ENCODE measurements around the gene TENT5C. TPM values are rescaled to one million over a fixed set of nuclear protein-coding genes. Genes with fewer than 3 reads are reported as not detected.

Gene TENT5C
- total and polyA plus RNA-seq, 9 of the 15 experiments (the other 6 are each of a cell fraction or from before 2014, with no cell fraction given) = 1.8 to 7.7 (median 4.0) TPM

DNA sequence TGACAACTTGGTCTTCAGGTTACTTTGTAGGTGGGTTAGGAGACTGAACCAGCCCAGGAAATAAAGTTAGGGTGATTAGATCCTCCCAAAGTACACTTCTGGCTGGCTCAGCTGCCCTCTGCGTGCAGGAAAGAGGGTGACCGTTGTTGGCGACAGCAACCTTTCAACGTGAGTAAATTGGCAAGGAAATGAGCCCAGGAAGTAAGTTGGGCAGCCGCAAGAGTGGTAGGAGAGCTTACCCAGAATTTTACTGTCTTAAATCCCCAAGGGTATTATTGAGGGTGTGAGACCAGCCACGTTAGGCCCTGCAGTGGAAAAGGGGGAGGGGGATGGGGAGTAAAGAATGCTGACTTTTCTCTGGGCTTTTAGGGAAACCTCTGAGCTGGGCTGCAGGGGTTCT is 1.6 kb downstream of the TENT5C start:
- ATAC-seq = no peak
- Histone ChIP-seq H3K27ac (ENCODE audit: extremely low read depth, low read depth, low read length) (peak overlapping the region; percentile 57; the same call in 2 of the 3 replicates), H3K4me3 (peak overlapping the region; percentile 70), H4K20me1 (replicated peaks; ENCODE audit: control insufficient read depth, insufficient read depth, low read length) (no peaks in the 10 kb centered on the region), H3K36me3 (ENCODE audit: control insufficient read depth, insufficient read depth, low read length) (no peaks in the 10 kb centered on the region; the same call in 1 of the 3 replicates), H3K27me3 (ENCODE audit: control insufficient read depth in 2 of 2, insufficient read depth in 2 of 2, low read length in 2 of 2) (no peaks in the 10 kb centered on the region), H3K4me1 (replicated peaks in 1 of 2; ENCODE audit: control insufficient read depth in 2 of 2, insufficient read depth in 2 of 2, low read length in 2 of 2) (peaks cover 55% of the 10 kb centered on the region in 2 experiments), H3K9ac (ENCODE audit: insufficient read depth in 1 of 2, low read depth in 2 of 2, low read length in 2 of 2) (peak overlapping the region; percentile 67 to 81; a peak in 3 of 4 replicates), H2AFZ (ENCODE audit: low read depth, low read length) (peak overlapping the region; percentile 69; the same call in 1 of the 2 replicates), H3K79me2 (ENCODE audit: control insufficient read depth, insufficient read depth, low read length) (peaks cover 59% of the 10 kb centered on the region), H3K9me3 (replicated peaks; ENCODE audit: control insufficient read depth, insufficient read depth, low read depth, low read length) (no peaks in the 10 kb centered on the region), H3K9me1 (ENCODE audit: control insufficient read depth, insufficient read depth, low read length) (no peaks in the 10 kb centered on the region), H3K4me2 (ENCODE audit: insufficient read depth, low read length) (peak overlapping the region; percentile 91)
- no peak for FAIRE-seq
- no TSS peak for BruUV-seq (replicated peaks)
- intact Hi-C loops (cut with micrococcal nuclease) (no loop called here), in situ Hi-C loops (cut with MboI) (no loop called here)
- POLR2A ChIA-PET = interaction anchor here (0.6 to 14.3 kb wide), 22 partner anchors 15 to 583 kb away, joined by 3 to 383 read pairs (median 4); partner anchors contain the start of gene TTF2
- 29% methylated on average over 6 of the region's 6 CpGs for WGBS (ENCODE audit: insufficient coverage, low coverage, missing lambda C conversion rate)
- CTCF ChIA-PET (ENCODE audit: low intra/inter-chr PET ratio) = interaction anchor here (0.6 kb wide), 1 partner anchor 239 kb away, joined by 5 read pairs; no protein-coding TSS in a partner anchor
- peak in 1 of 4 experiments; percentile 53 for DNase-seq (ENCODE audit: extremely low read depth in 1 of 4, low spot score in 3 of 4)
- TF ChIP-seq HDGF (IDR thresholded peaks at IDR 0.05) (0 out of 2 replicates have a peak, but pooled peaks have one; percentile 52), KDM1A (IDR thresholded peaks at IDR 0.05) (peak in 1 of 2 experiments; percentile 99; a peak in 2 of 4 replicates), NRF1 (conservative IDR thresholded peaks at IDR 0.05 in 1 of 2, IDR thresholded peaks at IDR 0.05 in 1 of 2) (no peak), GATAD2A (IDR thresholded peaks at IDR 0.05) (0 out of 2 replicates have a peak, but pooled peaks have one; percentile 56), SMC3 (conservative IDR thresholded peaks at IDR 0.05; ENCODE audit: insufficient read depth, low read depth, low read length) (0 out of 2 replicates have a peak, but pooled peaks have one; percentile 2), FIP1L1 (IDR thresholded peaks at IDR 0.05; ENCODE audit: low read depth, low read length, poor library complexity, severe bottlenecking) (no peak), SREBF2 (CRISPR knock-in tag; IDR thresholded peaks at IDR 0.05) (no peak), TAF7 (tag; IDR thresholded peaks at IDR 0.05) (no peak), HDAC1 (IDR thresholded peaks at IDR 0.05) (peak in 1 of 2 experiments; percentile 33; a peak in 2 of 4 replicates), SIN3A (IDR thresholded peaks at IDR 0.05; ENCODE audit: borderline replicate concordance in 2 of 2, control insufficient read depth in 1 of 2, low read depth in 2 of 2, low read length in 2 of 2) (no peak), POLR2AphosphoS2 (IDR thresholded peaks at IDR 0.05; ENCODE audit: low read length) (no peak), GTF2E2 (tag; IDR thresholded peaks at IDR 0.05) (0 out of 2 replicates have a peak, but pooled peaks have one; percentile 31), ZBTB8A (IDR thresholded peaks at IDR 0.05; ENCODE audit: partially characterized antibody) (no peak)
- TF ChIP-seq, protein P1, sequence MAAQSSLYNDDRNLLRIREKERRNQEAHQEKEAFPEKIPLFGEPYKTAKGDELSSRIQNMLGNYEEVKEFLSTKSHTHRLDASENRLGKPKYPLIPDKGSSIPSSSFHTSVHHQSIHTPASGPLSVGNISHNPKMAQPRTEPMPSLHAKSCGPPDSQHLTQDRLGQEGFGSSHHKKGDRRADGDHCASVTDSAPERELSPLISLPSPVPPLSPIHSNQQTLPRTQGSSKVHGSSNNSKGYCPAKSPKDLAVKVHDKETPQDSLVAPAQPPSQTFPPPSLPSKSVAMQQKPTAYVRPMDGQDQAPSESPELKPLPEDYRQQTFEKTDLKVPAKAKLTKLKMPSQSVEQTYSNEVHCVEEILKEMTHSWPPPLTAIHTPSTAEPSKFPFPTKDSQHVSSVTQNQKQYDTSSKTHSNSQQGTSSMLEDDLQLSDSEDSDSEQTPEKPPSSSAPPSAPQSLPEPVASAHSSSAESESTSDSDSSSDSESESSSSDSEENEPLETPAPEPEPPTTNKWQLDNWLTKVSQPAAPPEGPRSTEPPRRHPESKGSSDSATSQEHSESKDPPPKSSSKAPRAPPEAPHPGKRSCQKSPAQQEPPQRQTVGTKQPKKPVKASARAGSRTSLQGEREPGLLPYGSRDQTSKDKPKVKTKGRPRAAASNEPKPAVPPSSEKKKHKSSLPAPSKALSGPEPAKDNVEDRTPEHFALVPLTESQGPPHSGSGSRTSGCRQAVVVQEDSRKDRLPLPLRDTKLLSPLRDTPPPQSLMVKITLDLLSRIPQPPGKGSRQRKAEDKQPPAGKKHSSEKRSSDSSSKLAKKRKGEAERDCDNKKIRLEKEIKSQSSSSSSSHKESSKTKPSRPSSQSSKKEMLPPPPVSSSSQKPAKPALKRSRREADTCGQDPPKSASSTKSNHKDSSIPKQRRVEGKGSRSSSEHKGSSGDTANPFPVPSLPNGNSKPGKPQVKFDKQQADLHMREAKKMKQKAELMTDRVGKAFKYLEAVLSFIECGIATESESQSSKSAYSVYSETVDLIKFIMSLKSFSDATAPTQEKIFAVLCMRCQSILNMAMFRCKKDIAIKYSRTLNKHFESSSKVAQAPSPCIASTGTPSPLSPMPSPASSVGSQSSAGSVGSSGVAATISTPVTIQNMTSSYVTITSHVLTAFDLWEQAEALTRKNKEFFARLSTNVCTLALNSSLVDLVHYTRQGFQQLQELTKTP (IDR thresholded peaks at IDR 0.05; ENCODE audit: low read depth in 1 of 2, partially characterized antibody in 2 of 2) = peak in 1 of 2 experiments; percentile 98
- TF ChIP-seq, protein P2, sequence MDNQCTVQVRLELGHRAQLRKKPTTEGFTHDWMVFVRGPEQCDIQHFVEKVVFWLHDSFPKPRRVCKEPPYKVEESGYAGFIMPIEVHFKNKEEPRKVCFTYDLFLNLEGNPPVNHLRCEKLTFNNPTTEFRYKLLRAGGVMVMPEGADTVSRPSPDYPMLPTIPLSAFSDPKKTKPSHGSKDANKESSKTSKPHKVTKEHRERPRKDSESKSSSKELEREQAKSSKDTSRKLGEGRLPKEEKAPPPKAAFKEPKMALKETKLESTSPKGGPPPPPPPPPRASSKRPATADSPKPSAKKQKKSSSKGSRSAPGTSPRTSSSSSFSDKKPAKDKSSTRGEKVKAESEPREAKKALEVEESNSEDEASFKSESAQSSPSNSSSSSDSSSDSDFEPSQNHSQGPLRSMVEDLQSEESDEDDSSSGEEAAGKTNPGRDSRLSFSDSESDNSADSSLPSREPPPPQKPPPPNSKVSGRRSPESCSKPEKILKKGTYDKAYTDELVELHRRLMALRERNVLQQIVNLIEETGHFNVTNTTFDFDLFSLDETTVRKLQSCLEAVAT (IDR thresholded peaks at IDR 0.05) = 0 out of 4 replicates have a peak, but pooled peaks of 1 of the 2 experiments have one; percentile 52
- TF ChIP-seq, protein P3, sequence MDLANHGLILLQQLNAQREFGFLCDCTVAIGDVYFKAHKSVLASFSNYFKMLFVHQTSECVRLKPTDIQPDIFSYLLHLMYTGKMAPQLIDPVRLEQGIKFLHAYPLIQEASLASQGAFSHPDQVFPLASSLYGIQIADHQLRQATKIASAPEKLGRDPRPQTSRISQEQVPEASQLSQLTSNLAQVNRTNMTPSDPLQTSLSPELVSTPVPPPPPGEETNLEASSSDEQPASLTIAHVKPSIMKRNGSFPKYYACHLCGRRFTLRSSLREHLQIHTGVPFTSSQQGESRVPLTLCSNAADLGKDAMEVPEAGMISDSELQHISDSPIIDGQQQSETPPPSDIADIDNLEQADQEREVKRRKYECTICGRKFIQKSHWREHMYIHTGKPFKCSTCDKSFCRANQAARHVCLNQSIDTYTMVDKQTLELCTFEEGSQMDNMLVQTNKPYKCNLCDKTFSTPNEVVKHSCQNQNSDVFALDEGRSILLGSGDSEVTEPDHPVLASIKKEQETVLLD (IDR thresholded peaks at IDR 0.05) = 0 out of 2 replicates have a peak, but pooled peaks have one; percentile 21

Measured in K562 (cell line).